IMR-90 (cell line): ENCODE results near the gene CLDN9. TPM values are rescaled to one million over a fixed set of nuclear protein-coding genes. Genes with fewer than 3 reads are reported as not detected.

Experiments
- ATAC-seq: fragments of 200-7000 bp; cut with Tn5 transposase; 2 replicates; pipeline ENCODE4 v1.9.1; 2020; ENCODE audit warnings: low read depth, mild to moderate bottlenecking, moderate library complexity
- BruUV-seq: library from RNA; stranded (reverse); fragments of 400-500 nt; replicated peaks from 2 replicates; lab custom pipeline; 2021; lab: Mats Ljungman, UMichigan
- CTCF ChIA-PET: fragments of 300-600 bp; formaldehyde crosslinking; extraction: SDS; loops from one replicate; lab custom pipeline; 2021; ENCODE audit warnings: antibody characterized with exemption; lab: Yijun Ruan, JAX
- POLR2A ChIA-PET: fragments of 300-600 bp; sonication (Branson Sonifier 250); formaldehyde crosslinking; loops from one replicate; lab custom pipeline; 2022; ENCODE audit warnings: antibody characterized with exemption; ENCODE audit not compliant: unreplicated experiment; lab: Charles Lee
- DNase-seq: peaks from one replicate; pipeline ENCODE4 v3.0.0; 2013
- H2AFZ ChIP-seq: replicated peaks from 2 replicates; pipeline ENCODE3; 2013; ENCODE audit warnings: low read length, mild to moderate bottlenecking; ENCODE audit not compliant: poor library complexity
- H2AK5ac ChIP-seq: 2 replicates; pipeline ENCODE4 v1.6.1; 2013; ENCODE audit warnings: low read depth, low read length, inconsistent platforms
- H2AK9ac ChIP-seq: replicated peaks from 2 replicates; pipeline ENCODE3; 2013; ENCODE audit warnings: mild to moderate bottlenecking, low read depth, low read length, moderate library complexity; ENCODE audit not compliant: poor library complexity
- H2BK120ac ChIP-seq: 2 replicates; pipeline ENCODE4 v1.6.1; 2013; ENCODE audit warnings: low read depth, low read length, inconsistent platforms
- H2BK15ac ChIP-seq: 3 replicates; pipeline ENCODE4 v1.6.1; 2013; ENCODE audit warnings: low read depth, low read length, inconsistent platforms
- H2BK20ac ChIP-seq: 2 replicates; pipeline ENCODE4 v1.6.1; 2013; ENCODE audit warnings: low read depth, mild to moderate bottlenecking, inconsistent platforms, low read length, moderate library complexity
- H2BK5ac ChIP-seq: 2 replicates; pipeline ENCODE4 v1.6.1; 2013; ENCODE audit warnings: mild to moderate bottlenecking, low read depth, low read length, inconsistent platforms; ENCODE audit not compliant: poor library complexity, severe bottlenecking
- H3K14ac ChIP-seq: replicated peaks from 2 replicates; pipeline ENCODE4 v1.6.1; 2013; ENCODE audit warnings: low read depth, low read length, inconsistent platforms
- H3K18ac ChIP-seq: 2 replicates; pipeline ENCODE4 v1.6.1; 2013; ENCODE audit warnings: low read depth, low read length, control low read depth
- H3K23ac ChIP-seq: 2 replicates; pipeline ENCODE4 v1.6.1; 2013; ENCODE audit warnings: low read depth, low read length, inconsistent platforms
- H3K27ac ChIP-seq: 2 replicates; pipeline ENCODE4 v1.5.1; 2013; ENCODE audit warnings: mild to moderate bottlenecking, control low read depth, low read length; ENCODE audit not compliant: insufficient read depth
- H3K27me3 ChIP-seq: 2 replicates; pipeline ENCODE4 v1.6.1; 2013; ENCODE audit warnings: low read length; ENCODE audit not compliant: control insufficient read depth, insufficient read depth
- H3K36me3 ChIP-seq: 2 replicates; pipeline ENCODE4 v1.6.1; 2013; ENCODE audit warnings: low read length, mixed read lengths; ENCODE audit not compliant: control insufficient read depth, insufficient read depth
- H3K4ac ChIP-seq: 2 replicates; pipeline ENCODE4 v1.6.1; 2013; ENCODE audit warnings: low read depth, low read length, inconsistent platforms
- H3K4me1 ChIP-seq: 2 replicates; pipeline ENCODE4 v1.6.1; 2013; ENCODE audit warnings: low read length, mixed read lengths; ENCODE audit not compliant: control insufficient read depth, insufficient read depth
- H3K4me2 ChIP-seq: 2 replicates; pipeline ENCODE4 v1.6.1; 2013; ENCODE audit warnings: low read depth, mild to moderate bottlenecking, control low read depth, low read length, moderate library complexity
- H3K4me3 ChIP-seq: 2 replicates; pipeline ENCODE4 v1.5.1; 2013; ENCODE audit warnings: low read depth, mild to moderate bottlenecking, control low read depth, low read length, moderate library complexity; ENCODE audit not compliant: insufficient read depth
- H3K56ac ChIP-seq: 2 replicates; pipeline ENCODE4 v1.6.1; 2013; ENCODE audit warnings: low read length, inconsistent platforms; ENCODE audit not compliant: insufficient read depth; ENCODE audit errors: extremely low read depth
- H3K79me1 ChIP-seq, 2 experiments: 2 replicates each; pipeline ENCODE4 v1.6.1; 2013; ENCODE audit warnings: low read length in 2 of 2, inconsistent platforms in 1 of 2, low read depth in 1 of 2
- H3K9ac ChIP-seq: 2 replicates; pipeline ENCODE4 v1.6.1; 2013; ENCODE audit warnings: low read depth, low read length, control low read depth
- H3K9me1 ChIP-seq: 2 replicates; pipeline ENCODE4 v1.6.1; 2013; ENCODE audit warnings: low read length, inconsistent platforms; ENCODE audit not compliant: insufficient read depth
- H3K9me3 ChIP-seq: 2 replicates; pipeline ENCODE4 v1.6.1; 2013; ENCODE audit warnings: low read length; ENCODE audit not compliant: control insufficient read depth, insufficient read depth
- H4K20me1 ChIP-seq: 2 replicates; pipeline ENCODE4 v1.6.1; 2013; ENCODE audit warnings: low read length, inconsistent platforms; ENCODE audit not compliant: insufficient read depth
- H4K5ac ChIP-seq: 2 replicates; pipeline ENCODE4 v1.6.1; 2013; ENCODE audit warnings: mild to moderate bottlenecking, low read depth, low read length, control low read depth
- H4K8ac ChIP-seq, 2 experiments: 2 replicates each; pipeline ENCODE4 v1.6.1; 2013; ENCODE audit warnings: low read depth in 2 of 2, low read length in 2 of 2, control low read depth in 1 of 2, inconsistent platforms in 1 of 2
- H4K91ac ChIP-seq: 2 replicates; pipeline ENCODE4 v1.6.1; 2013; ENCODE audit warnings: low read depth, low read length, inconsistent platforms; ENCODE audit not compliant: insufficient read depth
- BHLHE40 ChIP-seq: fragments of 150-350 bp; IDR thresholded peaks from 2 replicates; pipeline ENCODE4 v1.6.1; 2016; ENCODE audit warnings: mild to moderate bottlenecking, low read depth, low read length
- CEBPB ChIP-seq: IDR thresholded peaks from 2 replicates; pipeline ENCODE4 v1.6.1; 2012; ENCODE audit warnings: low read depth, low read length, improper control_type of control experiment
- CHD1 ChIP-seq: IDR thresholded peaks from 2 replicates; pipeline ENCODE4 v1.6.1; 2012; ENCODE audit warnings: low read depth, low read length, improper control_type of control experiment
- MAFK ChIP-seq: IDR thresholded peaks from 2 replicates; pipeline ENCODE4 v1.6.1; 2012; ENCODE audit warnings: low read depth, low read length, improper control_type of control experiment
- MAZ ChIP-seq: IDR thresholded peaks from 2 replicates; pipeline ENCODE4 v1.6.1; 2012; ENCODE audit warnings: low read depth, mild to moderate bottlenecking, low read length, improper control_type of control experiment, moderate library complexity, borderline replicate concordance
- MXI1 ChIP-seq: IDR thresholded peaks from 2 replicates; pipeline ENCODE4 v1.6.1; 2012; ENCODE audit warnings: low read depth, mild to moderate bottlenecking, low read length, moderate library complexity, borderline replicate concordance
- NFE2L2 ChIP-seq: fragments of 150-350 bp; IDR thresholded peaks from 2 replicates; pipeline ENCODE4 v1.6.1; 2016; ENCODE audit warnings: low read depth, mild to moderate bottlenecking, low read length
- RCOR1 ChIP-seq: IDR thresholded peaks from 2 replicates; pipeline ENCODE4 v1.6.1; 2012; ENCODE audit warnings: mild to moderate bottlenecking, low read length, improper control_type of control experiment; ENCODE audit not compliant: insufficient replicate concordance
- RFX5 ChIP-seq: IDR thresholded peaks from 2 replicates; pipeline ENCODE4 v1.8.0; 2012; ENCODE audit warnings: low read depth, mild to moderate bottlenecking, low read length, moderate library complexity
- SMC3 ChIP-seq: fragments of 150-350 bp; IDR thresholded peaks from 2 replicates; pipeline ENCODE4 v1.6.1; 2016; ENCODE audit warnings: low read depth, mild to moderate bottlenecking, antibody characterized with exemption, low read length, moderate library complexity
- WGBS, 2 experiments: methylation state at CpG; one replicate each; pipeline versions ENCODE4 v1.1.5 to v1.1.7; 2013; ENCODE audit warnings: missing lambda C conversion rate in 2 of 2; ENCODE audit not compliant: insufficient read length in 1 of 2; ENCODE audit errors: extremely low coverage in 2 of 2; 5-methylcytosine and 5-hydroxymethylcytosine counted together
- dilution Hi-C: fragments of 300-500 bp; cut with HindIII; formaldehyde crosslinking; loops from one replicate; pipeline ENCODE4 v1.14.3; 2018; ENCODE audit warnings: low sequenced_read_pairs; ENCODE audit not compliant: unreplicated experiment
- in situ Hi-C: fragments of 300-500 bp; cut with MboI; formaldehyde crosslinking; loops from 3 replicates; pipeline ENCODE4 v1.14.3; 2019; ENCODE audit warnings: low sequenced_read_pairs, inconsistent platforms, mixed read lengths
- intact Hi-C: fragments of 100-400 bp; cut with micrococcal nuclease; formaldehyde crosslinking; loops from 2 replicates; pipeline ENCODE4 v1.10.0; 2022
- polyA plus RNA-seq, 3 experiments: library from polyadenylated mRNA; depleted of rRNA; stranded (reverse); fragments of >200 nt; gene quantifications; 2 replicates each; pipeline ENCODE4 v1.2.3, GENCODE V29; 2012; ENCODE audit warnings: low replicate concordance in 1 of 3
- total RNA-seq: library from RNA; depleted of rRNA; stranded (reverse); fragments of >200 nt; gene quantifications from 2 replicates; pipeline ENCODE4 v1.2.3, GENCODE V29; 2012
- TF ChIP-seq, protein P1 (sequence below): conservative IDR thresholded peaks from 2 replicates; pipeline ENCODE4 v1.5.1; 2012; ENCODE audit warnings: mild to moderate bottlenecking, low read depth, low read length, improper control_type of control experiment
- TF ChIP-seq, protein P2 (sequence below): fragments of 150-350 bp; IDR thresholded peaks from 2 replicates; pipeline ENCODE4 v1.6.1; 2017; ENCODE audit warnings: mild to moderate bottlenecking, antibody characterized with exemption, low read length, low read depth
- TF ChIP-seq, protein P3 (sequence below): fragments of 150-350 bp; IDR thresholded peaks from 2 replicates; pipeline ENCODE4 v1.6.1; 2016; ENCODE audit warnings: low read depth, mild to moderate bottlenecking, low read length, moderate library complexity, borderline replicate concordance

CLDN9 gene
- total and polyA plus RNA-seq, 2 of the 4 experiments (the other 2 are of a cell fraction), result 0.05 TPM; not detected in 1

DNA sequence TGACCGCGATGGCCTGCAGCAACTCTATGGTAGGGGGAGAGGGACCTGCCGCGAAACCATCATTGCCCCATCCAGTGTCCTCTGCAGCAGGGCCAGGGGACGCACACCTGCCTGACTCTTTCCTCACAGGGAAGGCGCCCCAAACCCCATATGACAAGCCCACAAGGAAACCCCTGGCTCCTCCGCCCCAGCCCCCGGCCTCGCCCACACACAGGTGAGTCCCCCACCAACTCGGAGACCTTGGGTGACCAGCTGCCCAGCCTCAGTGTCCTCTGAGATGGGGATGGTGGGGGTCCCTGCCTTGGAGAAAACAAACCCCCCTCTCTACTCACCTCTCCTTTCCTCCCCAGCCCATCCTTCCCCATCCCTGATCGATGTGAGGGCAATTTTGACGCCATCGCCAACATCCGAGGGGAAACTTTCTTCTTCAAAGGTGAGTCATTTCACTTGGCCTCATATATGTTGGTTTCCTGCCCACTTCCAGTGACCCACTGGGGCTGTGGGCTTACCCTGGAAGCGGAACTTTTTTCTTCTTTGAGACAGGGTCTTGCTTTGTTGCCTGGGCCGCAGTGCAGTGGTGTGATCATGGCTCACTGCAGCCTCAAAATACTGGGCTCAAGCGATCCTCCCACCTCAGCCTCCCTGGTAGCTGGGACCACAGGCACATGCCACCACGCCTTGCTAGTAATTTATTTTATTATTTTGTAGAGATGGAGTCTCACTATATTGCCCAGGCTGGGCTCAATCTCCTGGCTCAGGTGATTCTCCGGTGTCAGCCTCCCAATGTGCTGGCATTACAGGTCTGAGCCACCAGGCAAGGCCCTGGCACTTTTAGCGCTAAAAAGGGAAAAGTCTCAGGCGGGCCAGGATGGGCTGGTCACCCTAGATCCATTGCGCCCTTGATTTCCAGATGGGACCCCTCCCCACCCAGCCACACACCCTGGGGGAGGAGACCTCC is 44.7 kb downstream of the CLDN9 start:
- Histone ChIP-seq H4K5ac (no peak overlapping the region), H3K4me2 (no peak overlapping the region), H4K20me1 (no peaks in the 10 kb centered on the region; the same call in 1 of the 2 replicates), H2BK15ac (no peak overlapping the region), H2BK5ac (no peak overlapping the region), H2AFZ (no peak overlapping the region), H3K27me3 (no peaks in the 10 kb centered on the region), H3K18ac (no peak overlapping the region), H3K9me3 (no peaks in the 10 kb centered on the region), H3K4ac (no peak overlapping the region), H3K14ac (no peak overlapping the region), H3K56ac (no peak overlapping the region), H3K4me1 (peaks cover 5% of the 10 kb centered on the region), H3K27ac (no peak overlapping the region), H3K23ac (no peak overlapping the region), H2BK20ac (no peak overlapping the region), H2BK120ac (no peak overlapping the region), H3K79me1 (peaks cover 0 to 16% of the 10 kb centered on the region in 2 experiments; a peak in 1 of 4 replicates), H3K4me3 (no peak overlapping the region), H2AK5ac (no peak overlapping the region), H3K9ac (no peak overlapping the region), H4K8ac (no peak overlapping the region), H3K36me3 (no peaks in the 10 kb centered on the region), H4K91ac (no peak overlapping the region), H2AK9ac (no peak overlapping the region), H3K9me1 (peaks cover 10% of the 10 kb centered on the region)
- no TSS peak for BruUV-seq
- in situ Hi-C loops (no loop called here), dilution Hi-C loops (no loop called here), intact Hi-C loops (loop anchor here (2.0 kb wide), 1 partner anchor 49 kb away; no protein-coding TSS in a partner anchor)
- ChIA-PET POLR2A (no interaction called here), CTCF (interaction anchor here (1.0 to 2.2 kb wide), 2 partner anchors 17 to 72 kb away, joined by 4 to 9 read pairs; no protein-coding TSS in a partner anchor)
- WGBS, 2 experiments, result 82% methylated on average over 2 of the region's 22 CpGs; no CpG with 5 or more reads in 1 of the 2 experiments
- DNase-seq (no peak), ATAC-seq (no peak)
- TF ChIP-seq CEBPB (no peak), SMC3 (no peak), RCOR1 (no peak), MAZ (no peak), MXI1 (no peak), BHLHE40 (no peak), CHD1 (no peak), NFE2L2 (no peak), MAFK (no peak), RFX5 (no peak)
- TF ChIP-seq, protein P1, sequence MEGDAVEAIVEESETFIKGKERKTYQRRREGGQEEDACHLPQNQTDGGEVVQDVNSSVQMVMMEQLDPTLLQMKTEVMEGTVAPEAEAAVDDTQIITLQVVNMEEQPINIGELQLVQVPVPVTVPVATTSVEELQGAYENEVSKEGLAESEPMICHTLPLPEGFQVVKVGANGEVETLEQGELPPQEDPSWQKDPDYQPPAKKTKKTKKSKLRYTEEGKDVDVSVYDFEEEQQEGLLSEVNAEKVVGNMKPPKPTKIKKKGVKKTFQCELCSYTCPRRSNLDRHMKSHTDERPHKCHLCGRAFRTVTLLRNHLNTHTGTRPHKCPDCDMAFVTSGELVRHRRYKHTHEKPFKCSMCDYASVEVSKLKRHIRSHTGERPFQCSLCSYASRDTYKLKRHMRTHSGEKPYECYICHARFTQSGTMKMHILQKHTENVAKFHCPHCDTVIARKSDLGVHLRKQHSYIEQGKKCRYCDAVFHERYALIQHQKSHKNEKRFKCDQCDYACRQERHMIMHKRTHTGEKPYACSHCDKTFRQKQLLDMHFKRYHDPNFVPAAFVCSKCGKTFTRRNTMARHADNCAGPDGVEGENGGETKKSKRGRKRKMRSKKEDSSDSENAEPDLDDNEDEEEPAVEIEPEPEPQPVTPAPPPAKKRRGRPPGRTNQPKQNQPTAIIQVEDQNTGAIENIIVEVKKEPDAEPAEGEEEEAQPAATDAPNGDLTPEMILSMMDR, result no peak
- TF ChIP-seq, protein P2, sequence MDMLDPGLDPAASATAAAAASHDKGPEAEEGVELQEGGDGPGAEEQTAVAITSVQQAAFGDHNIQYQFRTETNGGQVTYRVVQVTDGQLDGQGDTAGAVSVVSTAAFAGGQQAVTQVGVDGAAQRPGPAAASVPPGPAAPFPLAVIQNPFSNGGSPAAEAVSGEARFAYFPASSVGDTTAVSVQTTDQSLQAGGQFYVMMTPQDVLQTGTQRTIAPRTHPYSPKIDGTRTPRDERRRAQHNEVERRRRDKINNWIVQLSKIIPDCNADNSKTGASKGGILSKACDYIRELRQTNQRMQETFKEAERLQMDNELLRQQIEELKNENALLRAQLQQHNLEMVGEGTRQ, result no peak
- TF ChIP-seq, protein P3, sequence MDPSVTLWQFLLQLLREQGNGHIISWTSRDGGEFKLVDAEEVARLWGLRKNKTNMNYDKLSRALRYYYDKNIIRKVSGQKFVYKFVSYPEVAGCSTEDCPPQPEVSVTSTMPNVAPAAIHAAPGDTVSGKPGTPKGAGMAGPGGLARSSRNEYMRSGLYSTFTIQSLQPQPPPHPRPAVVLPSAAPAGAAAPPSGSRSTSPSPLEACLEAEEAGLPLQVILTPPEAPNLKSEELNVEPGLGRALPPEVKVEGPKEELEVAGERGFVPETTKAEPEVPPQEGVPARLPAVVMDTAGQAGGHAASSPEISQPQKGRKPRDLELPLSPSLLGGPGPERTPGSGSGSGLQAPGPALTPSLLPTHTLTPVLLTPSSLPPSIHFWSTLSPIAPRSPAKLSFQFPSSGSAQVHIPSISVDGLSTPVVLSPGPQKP, result no peak
